B cell (primary cell): ENCODE measurements around the gene PREX1. TPM values are rescaled to one million over a fixed set of nuclear protein-coding genes. Genes with fewer than 3 reads are reported as not detected.
A peak's percentile ranks its signal among the peaks of the same experiment; 100 is the strongest.

Source experiments
- ATAC-seq: fragments of 200-7000 bp; cut with Tn5 transposase; one replicate; pipeline ENCODE4 v1.10.0; 2021; ENCODE audit warnings: low read depth, mild to moderate bottlenecking, moderate number of reproducible peaks, moderate library complexity
- CTCF ChIA-PET: fragments of 350-600 bp; sonication (Branson Sonifier 250); formaldehyde crosslinking; loops from one replicate; lab custom pipeline; 2021; ENCODE audit warnings: antibody characterized with exemption, inconsistent platforms; lab: Charles Lee
- POLR2A ChIA-PET: fragments of 350-600 bp; sonication (Branson Sonifier 250); formaldehyde crosslinking; loops from one replicate; lab custom pipeline; 2021; ENCODE audit warnings: antibody characterized with exemption; lab: Charles Lee
- DNase-seq: peaks from one replicate; pipeline ENCODE4 v3.0.0; 2013
- H2AFZ ChIP-seq: 2 replicates; pipeline ENCODE4 v1.6.1; 2012; ENCODE audit warnings: mild to moderate bottlenecking, low read depth, low read length; ENCODE audit not compliant: insufficient read depth, poor library complexity, severe bottlenecking
- H3K27ac ChIP-seq, 2 donors: 1 replicate in 1 of 2; 2 replicates in 1 of 2; pipeline ENCODE4 v1.5.1; 2012 to 2013; ENCODE audit warnings: low read length in 2 of 2, mild to moderate bottlenecking in 2 of 2, moderate library complexity in 1 of 2
- H3K27me3 ChIP-seq, 4 experiments: fragments of 200-600 bp in 1 of 4; sonication (generic) in 1 of 4; replicated peaks in 1 of 4; 1 replicate in 2 of 4; 2 replicates in 2 of 4; pipeline versions ENCODE4 v1.6.1 to v1.7.0; 2013 to 2016; ENCODE audit warnings: low read length in 3 of 4, mild to moderate bottlenecking in 2 of 4, mixed read lengths in 1 of 4, moderate library complexity in 1 of 4; ENCODE audit not compliant: insufficient read depth in 4 of 4, control insufficient read depth in 3 of 4; ENCODE audit errors: control extremely low read depth in 1 of 4
- H3K36me3 ChIP-seq, 2 experiments: replicated peaks in 1 of 2; 1 replicate in 1 of 2; 2 replicates in 1 of 2; pipeline versions ENCODE4 v1.6.1 to v1.7.1; 2013; ENCODE audit warnings: low read length in 1 of 2; ENCODE audit not compliant: insufficient read depth in 2 of 2, control insufficient read depth in 1 of 2; ENCODE audit errors: control extremely low read depth in 1 of 2, extremely low read depth in 1 of 2
- H3K4me1 ChIP-seq, 2 donors: fragments of 200-600 bp in 1 of 2; sonication (generic) in 1 of 2; 1 replicate in 1 of 2; 2 replicates in 1 of 2; pipeline versions ENCODE4 v1.5.1 to v1.6.1; 2013 to 2017; ENCODE audit warnings: low read length in 2 of 2; ENCODE audit not compliant: control insufficient read depth in 2 of 2, insufficient read depth in 2 of 2
- H3K4me2 ChIP-seq: replicated peaks from 2 replicates; pipeline ENCODE3; 2012; ENCODE audit warnings: mild to moderate bottlenecking, low read depth, low read length; ENCODE audit not compliant: poor library complexity, severe bottlenecking
- H3K4me3 ChIP-seq, 5 experiments: fragments of 200-600 bp in 1 of 5; sonication (generic) in 1 of 5; 1 replicate in 3 of 5; 2 replicates in 2 of 5; pipeline versions ENCODE4 v1.5.1 to v1.7.0; 2011 to 2016; ENCODE audit warnings: low read length in 4 of 5, mild to moderate bottlenecking in 4 of 5, low read depth in 2 of 5, control low read depth in 1 of 5, moderate library complexity in 1 of 5; ENCODE audit not compliant: insufficient read depth in 1 of 5; ENCODE audit errors: control extremely low read depth in 1 of 5, extremely low read depth in 1 of 5
- H3K79me2 ChIP-seq: fragments of 200-600 bp; sonication (generic); one replicate; pipeline ENCODE4 v1.6.0; 2016; ENCODE audit warnings: low read length; ENCODE audit not compliant: control insufficient read depth, insufficient read depth
- H3K9ac ChIP-seq: fragments of 200-600 bp; sonication (generic); 2 replicates; pipeline ENCODE4 v1.6.1; 2017; ENCODE audit warnings: mild to moderate bottlenecking, low read length, moderate library complexity
- H3K9me3 ChIP-seq, 3 donors: one replicate each; pipeline versions ENCODE4 v1.6.1 to v1.7.1; 2013; ENCODE audit warnings: low read length in 2 of 3; ENCODE audit not compliant: control insufficient read depth in 2 of 3, insufficient read depth in 1 of 3; ENCODE audit errors: control extremely low read depth in 1 of 3
- H4K20me1 ChIP-seq: 2 replicates; pipeline ENCODE4 v1.6.0; 2012; ENCODE audit warnings: mild to moderate bottlenecking, low read length; ENCODE audit not compliant: insufficient read depth, control insufficient read depth, poor library complexity, severe bottlenecking
- H3K27ac Mint-ChIP-seq: one replicate; pipeline ENCODE4 v1.8.0; 2021; ENCODE audit warnings: mixed read lengths
- H3K27me3 Mint-ChIP-seq: one replicate; pipeline ENCODE4 v1.8.0; 2021; ENCODE audit warnings: mixed read lengths
- H3K4me1 Mint-ChIP-seq: one replicate; pipeline ENCODE4 v1.8.0; 2021; ENCODE audit warnings: mixed read lengths
- H3K4me3 Mint-ChIP-seq: one replicate; pipeline ENCODE4 v1.8.0; 2021; ENCODE audit warnings: mixed read lengths
- H3K9me3 Mint-ChIP-seq: one replicate; pipeline ENCODE4 v1.8.0; 2022; ENCODE audit warnings: mixed read lengths; ENCODE audit not compliant: insufficient read depth
- EZH2 ChIP-seq: IDR thresholded peaks from 2 replicates; pipeline ENCODE4 v1.6.1; 2012; ENCODE audit warnings: borderline replicate concordance, low read depth, mild to moderate bottlenecking, moderate library complexity, low read length; ENCODE audit not compliant: insufficient read depth, poor library complexity, severe bottlenecking
- WGBS: methylation state at CpG from one replicate; pipeline ENCODE4 v1.1.5; 2013; ENCODE audit warnings: missing lambda C conversion rate; ENCODE audit not compliant: insufficient coverage; 5-methylcytosine and 5-hydroxymethylcytosine counted together
- intact Hi-C: fragments of 100-400 bp; cut with micrococcal nuclease; formaldehyde crosslinking; loops from one replicate; pipeline ENCODE4 v1.10.0; 2022
- polyA plus RNA-seq: library from polyadenylated mRNA; depleted of rRNA; stranded (reverse); fragments of >200 nt; gene quantifications from 2 replicates; pipeline ENCODE4 v1.2.3, GENCODE V29; 2012
- total RNA-seq, 2 donors: library from RNA; stranded (reverse); fragments of 120-200 nt in 1 of 2; gene quantifications; 1 replicate in 1 of 2; 2 replicates in 1 of 2; pipeline versions ENCODE4 v1.2.3 to v1.2.4, GENCODE V29; 2013 to 2022
- TF ChIP-seq, protein P1 (sequence below): fragments of 200-600 bp; IDR thresholded peaks from one replicate; pipeline ENCODE4 v1.8.0; 2022; ENCODE audit warnings: antibody characterized with exemption, mild to moderate bottlenecking

PREX1 gene
- total and polyA plus RNA-seq, 2 donors (not counting 1 experiment from before 2014, with no cell fraction given), result 79.1 to 99.4 TPM

DNA sequence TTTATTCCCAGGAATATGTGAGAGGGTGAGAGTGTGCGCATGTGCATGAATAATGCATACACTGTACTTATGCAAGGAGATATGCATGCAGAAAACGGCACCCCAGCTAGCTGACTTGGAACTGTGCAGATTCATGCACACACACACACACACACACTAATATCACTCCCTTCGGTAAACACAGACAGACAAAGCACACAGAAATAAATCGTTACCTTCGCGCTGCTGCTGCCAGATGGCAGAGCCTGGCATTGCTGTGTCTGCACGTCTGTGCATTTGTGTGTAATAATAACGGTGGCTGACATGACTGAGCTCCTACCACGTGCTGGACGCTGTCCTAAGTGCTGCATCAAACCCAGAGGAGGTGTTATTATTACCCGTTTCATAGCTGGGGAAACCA lies 36.8 kb downstream of the PREX1 start:
- H3K4me3 Mint-ChIP-seq, result peak overlapping the region; percentile 50
- Histone ChIP-seq H3K4me2 (peak overlapping the region; percentile 28), H3K27ac (no peak overlapping the region), H3K36me3 (no peaks in the 10 kb centered on the region), H4K20me1 (peaks cover 91% of the 10 kb centered on the region), H3K4me3 (no peak overlapping the region), H3K9ac (no peak overlapping the region), H3K4me1 (peaks cover 60 to 65% of the 10 kb centered on the region in 2 donors), H3K27me3 (no peaks in the 10 kb centered on the region), H3K79me2 (peaks cover 76% of the 10 kb centered on the region), H2AFZ (no peak overlapping the region), H3K9me3 (peaks cover 0 to 6% (median 0%) of the 10 kb centered on the region in 3 donors)
- peak overlapping the region; percentile 87 for H3K27ac Mint-ChIP-seq
- ChIA-PET POLR2A (no interaction called here), CTCF (interaction anchor here (0.6 to 2.0 kb wide), 5 partner anchors 10 to 1024 kb away, joined by 3 to 12 read pairs (median 4); no protein-coding TSS in a partner anchor)
- no peak for ATAC-seq
- TF ChIP-seq EZH2, result no peak
- TF ChIP-seq, protein P1, sequence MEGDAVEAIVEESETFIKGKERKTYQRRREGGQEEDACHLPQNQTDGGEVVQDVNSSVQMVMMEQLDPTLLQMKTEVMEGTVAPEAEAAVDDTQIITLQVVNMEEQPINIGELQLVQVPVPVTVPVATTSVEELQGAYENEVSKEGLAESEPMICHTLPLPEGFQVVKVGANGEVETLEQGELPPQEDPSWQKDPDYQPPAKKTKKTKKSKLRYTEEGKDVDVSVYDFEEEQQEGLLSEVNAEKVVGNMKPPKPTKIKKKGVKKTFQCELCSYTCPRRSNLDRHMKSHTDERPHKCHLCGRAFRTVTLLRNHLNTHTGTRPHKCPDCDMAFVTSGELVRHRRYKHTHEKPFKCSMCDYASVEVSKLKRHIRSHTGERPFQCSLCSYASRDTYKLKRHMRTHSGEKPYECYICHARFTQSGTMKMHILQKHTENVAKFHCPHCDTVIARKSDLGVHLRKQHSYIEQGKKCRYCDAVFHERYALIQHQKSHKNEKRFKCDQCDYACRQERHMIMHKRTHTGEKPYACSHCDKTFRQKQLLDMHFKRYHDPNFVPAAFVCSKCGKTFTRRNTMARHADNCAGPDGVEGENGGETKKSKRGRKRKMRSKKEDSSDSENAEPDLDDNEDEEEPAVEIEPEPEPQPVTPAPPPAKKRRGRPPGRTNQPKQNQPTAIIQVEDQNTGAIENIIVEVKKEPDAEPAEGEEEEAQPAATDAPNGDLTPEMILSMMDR, result peak; percentile 32
- WGBS, result 18% methylated on average over 10 of the region's 11 CpGs
- H3K9me3 Mint-ChIP-seq, result peaks cover 1% of the 10 kb centered on the region
- H3K27me3 Mint-ChIP-seq, result no peaks in the 10 kb centered on the region
- peaks cover 80% of the 10 kb centered on the region for H3K4me1 Mint-ChIP-seq
- no peak for DNase-seq
- intact Hi-C loops, result no loop called here

GRCh38 chr20:48790473-48791003 lies 37.3 kb downstream of the PREX1 start:
- no peak overlapping the region for H3K4me3 ChIP-seq

More at GRCh38 chr20:48790473-48791003, 37.3 kb downstream of the PREX1 start:
- TF ChIP-seq EZH2, result no peak
- TF ChIP-seq, protein P1, result no peak
- ATAC-seq, result no peak
- Histone ChIP-seq H3K4me1 (peaks cover 65 to 70% of the 10 kb centered on the region in 2 donors), H3K4me2 (peak overlapping the region; percentile 28), H3K27me3 (no peaks in the 10 kb centered on the region), H3K27ac (peak overlapping the region in 1 of 2 donors; percentile 80), H3K79me2 (peaks cover 77% of the 10 kb centered on the region), H3K36me3 (no peaks in the 10 kb centered on the region), H3K9me3 (peaks cover 0 to 6% (median 0%) of the 10 kb centered on the region in 3 donors), H2AFZ (no peak overlapping the region), H3K9ac (no peak overlapping the region), H4K20me1 (peaks cover 91% of the 10 kb centered on the region)
- WGBS, result 59% methylated on average over 3 of the region's 5 CpGs
- intact Hi-C loops, result no loop called here
- peak overlapping the region; percentile 94 for H3K27ac Mint-ChIP-seq
- H3K4me1 Mint-ChIP-seq, result peaks cover 82% of the 10 kb centered on the region
- peak overlapping the region; percentile 50 for H3K4me3 Mint-ChIP-seq
- ChIA-PET CTCF (interaction anchor here (0.6 to 1.9 kb wide), 7 partner anchors 16 to 1024 kb away, joined by 3 to 7 read pairs (median 3); no protein-coding TSS in a partner anchor), POLR2A (interaction anchor here (2.7 kb wide), 1 partner anchor 28 kb away, joined by 11 read pairs; no protein-coding TSS in a partner anchor)
- DNase-seq, result no peak
- H3K9me3 Mint-ChIP-seq, result peaks cover 1% of the 10 kb centered on the region
- H3K27me3 Mint-ChIP-seq, result no peaks in the 10 kb centered on the region
